Measurements from ENCODE around the gene CDKN1B. TPM values are rescaled to one million over a fixed set of nuclear protein-coding genes. Genes with fewer than 3 reads are reported as not detected.

The CDKN1B gene
- total RNA-seq, 1 experiment from 2014 or later: 33.1 TPM

GRCh38 chr12:12704593-12705230 is 12.5 kb upstream of the CDKN1B start (continued):
- TF ChIP-seq ZNF274 (IDR thresholded peaks at IDR 0.05; ENCODE audit: low read depth, low read length): no peak
- TF ChIP-seq POLR2AphosphoS5 (IDR thresholded peaks at IDR 0.05; ENCODE audit: low read depth, low read length): no peak
- no peak for TF ChIP-seq EZH2phosphoT487 (IDR thresholded peaks at IDR 0.05; ENCODE audit: borderline replicate concordance)

- no peaks in the 10 kb centered on the region for H3K9me3 ChIP-seq (ENCODE audit: control insufficient read depth in 1 of 2, insufficient read depth in 1 of 2, low read depth in 1 of 2, low read length in 2 of 2)
- H3K9ac ChIP-seq (ENCODE audit: low read length): no peak overlapping the region
- no TSS peak for BruUV-seq (replicated peaks)
- no peaks in the 10 kb centered on the region for H4K20me1 ChIP-seq (ENCODE audit: insufficient read depth)
- ChIA-PET POLR2A (interaction anchor here (0.6 kb wide), 1 partner anchor 290 kb away, joined by 3 read pairs; no protein-coding TSS in a partner anchor), CTCF (no interaction called here), RAD21 (ENCODE audit: low non-redundant PET in 1 of 2, low total read pairs in 2 of 2, uncharacterized antibody in 2 of 2, unreplicated experiment in 2 of 2) (no interaction called here)
- H3K4me2 ChIP-seq (ENCODE audit: low read length): no peak overlapping the region
- ATAC-seq (no peak), DNase-seq (ENCODE audit: low read depth, low spot score) (no peak)
- H3K27ac ChIP-seq (ENCODE audit: low read depth, low read length): no peak overlapping the region
- intact Hi-C loops (cut with micrococcal nuclease): loop anchor here (2.0 to 10.0 kb wide), 4 partner anchors 141 to 1151 kb away; partner anchors contain the start of gene DUSP16
- H3K4me1 ChIP-seq (ENCODE audit: control insufficient read depth in 1 of 2, insufficient read depth in 2 of 2, low read length in 2 of 2): peaks cover 9 to 14% of the 10 kb centered on the region in 2 experiments
- no peak overlapping the region for H3K4me3 ChIP-seq (replicated peaks in 1 of 2; ENCODE audit: low read depth in 1 of 2, low read length in 2 of 2)
- H3K79me2 ChIP-seq (ENCODE audit: insufficient read depth, low read length): no peaks in the 10 kb centered on the region
- no peaks in the 10 kb centered on the region for H3K27me3 ChIP-seq (ENCODE audit: insufficient read depth, low read length)
- no peaks in the 10 kb centered on the region for H3K9me2 ChIP-seq (ENCODE audit: insufficient read depth)
- no peak overlapping the region for H2AFZ ChIP-seq (ENCODE audit: low read depth, low read length, poor library complexity, severe bottlenecking)
- H3K36me3 ChIP-seq (ENCODE audit: control insufficient read depth in 1 of 2, insufficient read depth in 2 of 2, low read length in 2 of 2): no peaks in the 10 kb centered on the region
- no peak for TF ChIP-seq RAD21 (IDR thresholded peaks at IDR 0.05; ENCODE audit: low read depth)
- TF ChIP-seq CTCF (IDR thresholded peaks at IDR 0.05 in 2 of 3, conservative IDR thresholded peaks at IDR 0.05 in 1 of 3; ENCODE audit: borderline replicate concordance in 1 of 3, insufficient read depth in 1 of 3, low read depth in 2 of 3, low read length in 2 of 3): no peak
- no peak for TF ChIP-seq ZNF274 (IDR thresholded peaks at IDR 0.05; ENCODE audit: low read depth, low read length)
- TF ChIP-seq SRF (IDR thresholded peaks at IDR 0.05; ENCODE audit: low read depth): no peak
- TF ChIP-seq ELF1 (IDR thresholded peaks at IDR 0.05; ENCODE audit: borderline replicate concordance, low read depth): no peak
- TF ChIP-seq JUND (IDR thresholded peaks at IDR 0.05): no peak
- no peak for TF ChIP-seq EZH2phosphoT487 (IDR thresholded peaks at IDR 0.05; ENCODE audit: borderline replicate concordance)
- no peak for TF ChIP-seq CEBPB (IDR thresholded peaks at IDR 0.05; ENCODE audit: low read depth)
- TF ChIP-seq YY1 (IDR thresholded peaks at IDR 0.05; ENCODE audit: extremely low read depth, insufficient replicate concordance, low read depth, low read length): no peak
- no peak for TF ChIP-seq POLR2A (IDR thresholded peaks at IDR 0.05; ENCODE audit: borderline replicate concordance, extremely low read depth, insufficient read depth, insufficient read length)
- no peak for TF ChIP-seq TCF7L2 (IDR thresholded peaks at IDR 0.05; ENCODE audit: borderline replicate concordance, extremely low read depth, insufficient read depth, insufficient read length)
- no peak for TF ChIP-seq ATF3 (IDR thresholded peaks at IDR 0.05)
- TF ChIP-seq, protein P1, sequence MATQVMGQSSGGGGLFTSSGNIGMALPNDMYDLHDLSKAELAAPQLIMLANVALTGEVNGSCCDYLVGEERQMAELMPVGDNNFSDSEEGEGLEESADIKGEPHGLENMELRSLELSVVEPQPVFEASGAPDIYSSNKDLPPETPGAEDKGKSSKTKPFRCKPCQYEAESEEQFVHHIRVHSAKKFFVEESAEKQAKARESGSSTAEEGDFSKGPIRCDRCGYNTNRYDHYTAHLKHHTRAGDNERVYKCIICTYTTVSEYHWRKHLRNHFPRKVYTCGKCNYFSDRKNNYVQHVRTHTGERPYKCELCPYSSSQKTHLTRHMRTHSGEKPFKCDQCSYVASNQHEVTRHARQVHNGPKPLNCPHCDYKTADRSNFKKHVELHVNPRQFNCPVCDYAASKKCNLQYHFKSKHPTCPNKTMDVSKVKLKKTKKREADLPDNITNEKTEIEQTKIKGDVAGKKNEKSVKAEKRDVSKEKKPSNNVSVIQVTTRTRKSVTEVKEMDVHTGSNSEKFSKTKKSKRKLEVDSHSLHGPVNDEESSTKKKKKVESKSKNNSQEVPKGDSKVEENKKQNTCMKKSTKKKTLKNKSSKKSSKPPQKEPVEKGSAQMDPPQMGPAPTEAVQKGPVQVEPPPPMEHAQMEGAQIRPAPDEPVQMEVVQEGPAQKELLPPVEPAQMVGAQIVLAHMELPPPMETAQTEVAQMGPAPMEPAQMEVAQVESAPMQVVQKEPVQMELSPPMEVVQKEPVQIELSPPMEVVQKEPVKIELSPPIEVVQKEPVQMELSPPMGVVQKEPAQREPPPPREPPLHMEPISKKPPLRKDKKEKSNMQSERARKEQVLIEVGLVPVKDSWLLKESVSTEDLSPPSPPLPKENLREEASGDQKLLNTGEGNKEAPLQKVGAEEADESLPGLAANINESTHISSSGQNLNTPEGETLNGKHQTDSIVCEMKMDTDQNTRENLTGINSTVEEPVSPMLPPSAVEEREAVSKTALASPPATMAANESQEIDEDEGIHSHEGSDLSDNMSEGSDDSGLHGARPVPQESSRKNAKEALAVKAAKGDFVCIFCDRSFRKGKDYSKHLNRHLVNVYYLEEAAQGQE (IDR thresholded peaks at IDR 0.05; ENCODE audit: low read depth): no peak
- no peak for TF ChIP-seq ZBTB33 (IDR thresholded peaks at IDR 0.05; ENCODE audit: extremely low read depth, insufficient replicate concordance, low read length)
Measured at GRCh38 chr12:12705838-12706520, 11.2 kb upstream of the CDKN1B start.
